Esophagus (tissue), 2 donors: ENCODE data around the gene BHLHA15. TPM values are rescaled to one million over a fixed set of nuclear protein-coding genes. Genes with fewer than 3 reads are reported as not detected.

Experiments
- H3K27ac ChIP-seq, 2 donors: one replicate each; pipeline ENCODE4 v1.5.1; 2013; ENCODE audit warnings: low read depth in 2 of 2, mild to moderate bottlenecking in 2 of 2, inconsistent platforms in 1 of 2, low read length in 1 of 2, moderate library complexity in 1 of 2
- H3K27me3 ChIP-seq, 2 donors: one replicate each; pipeline ENCODE4 v1.6.1; 2013; ENCODE audit warnings: low read length in 2 of 2, control low read depth in 1 of 2, mild to moderate bottlenecking in 1 of 2; ENCODE audit not compliant: insufficient read depth in 2 of 2, control insufficient read depth in 1 of 2
- H3K36me3 ChIP-seq, 2 donors: one replicate each; pipeline ENCODE4 v1.6.1; 2013; ENCODE audit warnings: low read length in 1 of 2; ENCODE audit not compliant: control insufficient read depth in 2 of 2, insufficient read depth in 2 of 2
- H3K4me1 ChIP-seq, 2 donors: one replicate each; pipeline ENCODE4 v1.6.1; 2013; ENCODE audit warnings: low read length in 1 of 2; ENCODE audit not compliant: control insufficient read depth in 2 of 2, insufficient read depth in 2 of 2
- H3K4me3 ChIP-seq, 2 donors: one replicate each; pipeline ENCODE4 v1.5.1; 2013; ENCODE audit warnings: low read length in 2 of 2, mild to moderate bottlenecking in 2 of 2, low read depth in 1 of 2, moderate library complexity in 1 of 2
- H3K9me3 ChIP-seq, 2 donors: one replicate each; pipeline ENCODE4 v1.6.1; 2013; ENCODE audit warnings: mild to moderate bottlenecking in 2 of 2, low read depth in 1 of 2, low read length in 1 of 2, moderate library complexity in 1 of 2; ENCODE audit not compliant: control insufficient read depth in 2 of 2, insufficient read depth in 1 of 2
- WGBS, 2 donors: extraction: QIAGEN DNeasy Blood & Tissue Kit; methylation state at CpG; one replicate each; pipeline ENCODE4 v1.1.7; 2013; 5-methylcytosine and 5-hydroxymethylcytosine counted together
- polyA plus RNA-seq, 2 donors: library from polyadenylated mRNA; stranded (reverse); fragments of 200-250 nt; gene quantifications; one replicate each; pipeline ENCODE4 v1.2.3, GENCODE V29; 2013
- donor health status: healthy with polysubstance abuse.
- donor health status: Bipolar disorder and iron deficiency.

The BHLHA15 gene
- polyA plus RNA-seq, 2 donors = 0.80 to 0.96 TPM

DNA sequence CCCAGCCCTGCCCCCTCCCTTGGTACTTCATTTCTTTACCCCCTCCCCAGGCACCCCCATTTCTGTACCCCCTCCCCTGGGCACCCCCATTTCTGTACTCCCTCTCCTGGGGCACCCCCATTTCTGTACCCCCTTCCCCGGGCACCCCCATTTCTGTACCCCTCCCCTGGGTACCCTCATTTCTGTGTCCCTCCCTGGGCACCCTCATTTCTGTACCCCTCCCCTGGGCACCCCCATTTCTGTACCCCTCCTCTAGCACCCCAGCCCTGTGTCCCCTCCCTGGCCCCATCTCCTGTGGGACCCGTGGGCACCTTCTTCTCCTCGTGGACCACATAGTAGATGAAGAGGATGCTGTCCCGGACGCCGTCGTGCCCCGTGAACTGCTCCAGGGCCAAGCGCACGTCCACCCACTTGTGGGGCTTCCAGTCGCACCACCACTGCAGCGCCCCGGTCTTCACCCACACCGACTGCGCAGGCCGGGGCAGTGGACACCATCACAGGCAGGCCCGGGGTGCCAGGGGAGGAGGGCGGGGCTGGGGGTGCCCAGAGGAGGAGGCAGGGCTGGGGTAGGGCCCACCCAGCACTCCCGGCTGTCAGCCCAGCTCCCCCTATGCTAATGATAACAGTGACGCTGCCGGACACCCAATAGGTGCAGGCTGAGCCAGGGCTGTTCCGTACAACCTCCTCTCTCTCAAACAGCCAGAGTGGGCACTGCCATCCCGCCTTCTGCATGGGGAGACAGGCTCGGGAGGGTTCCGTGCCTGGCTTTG, 20.4 kb downstream of the BHLHA15 start:
- H3K27me3 ChIP-seq = no peaks in the 10 kb centered on the region
- H3K27ac ChIP-seq = no peak overlapping the region
- H3K9me3 ChIP-seq = no peaks in the 10 kb centered on the region
- 93% methylated on average over 23 to 25 of the region's 25 CpGs for WGBS, 2 donors
- no peak overlapping the region for H3K4me3 ChIP-seq
- H3K4me1 ChIP-seq = no peaks in the 10 kb centered on the region
- H3K36me3 ChIP-seq = peaks cover 3 to 50% of the 10 kb centered on the region in 2 donors

DNA sequence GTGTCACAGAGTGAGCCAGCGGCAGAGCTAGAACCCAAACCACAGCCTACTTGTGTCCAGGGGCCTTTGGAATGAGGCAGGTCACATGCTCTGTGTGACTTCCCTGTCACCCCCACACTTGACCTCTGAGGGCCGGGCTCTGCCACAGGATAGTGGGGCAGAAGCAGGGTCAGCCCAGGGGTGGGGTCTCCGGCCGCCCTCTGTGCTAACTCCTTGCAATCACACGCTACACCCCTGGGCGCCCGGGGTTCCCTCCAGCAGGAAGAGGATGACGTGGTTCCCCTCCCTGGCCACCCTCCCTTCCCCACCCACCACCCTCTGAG, 21.0 kb downstream of the BHLHA15 start:
- WGBS, 2 donors = 91 to 93% methylated on average over 8 of the region's 8 CpGs
- Histone ChIP-seq H3K4me3 (no peak overlapping the region), H3K27ac (no peak overlapping the region), H3K9me3 (no peaks in the 10 kb centered on the region), H3K4me1 (no peaks in the 10 kb centered on the region), H3K27me3 (no peaks in the 10 kb centered on the region), H3K36me3 (peaks cover 3 to 52% of the 10 kb centered on the region in 2 donors)

GRCh38 chr7:98232799-98233198, 21.6 kb downstream of the BHLHA15 start:
- Histone ChIP-seq H3K27ac (no peak overlapping the region), H3K27me3 (no peaks in the 10 kb centered on the region), H3K4me1 (no peaks in the 10 kb centered on the region), H3K36me3 (peaks cover 2 to 53% of the 10 kb centered on the region in 2 donors), H3K4me3 (no peak overlapping the region), H3K9me3 (no peaks in the 10 kb centered on the region)
- 90 to 92% methylated on average over 16 of the region's 16 CpGs for WGBS, 2 donors

DNA sequence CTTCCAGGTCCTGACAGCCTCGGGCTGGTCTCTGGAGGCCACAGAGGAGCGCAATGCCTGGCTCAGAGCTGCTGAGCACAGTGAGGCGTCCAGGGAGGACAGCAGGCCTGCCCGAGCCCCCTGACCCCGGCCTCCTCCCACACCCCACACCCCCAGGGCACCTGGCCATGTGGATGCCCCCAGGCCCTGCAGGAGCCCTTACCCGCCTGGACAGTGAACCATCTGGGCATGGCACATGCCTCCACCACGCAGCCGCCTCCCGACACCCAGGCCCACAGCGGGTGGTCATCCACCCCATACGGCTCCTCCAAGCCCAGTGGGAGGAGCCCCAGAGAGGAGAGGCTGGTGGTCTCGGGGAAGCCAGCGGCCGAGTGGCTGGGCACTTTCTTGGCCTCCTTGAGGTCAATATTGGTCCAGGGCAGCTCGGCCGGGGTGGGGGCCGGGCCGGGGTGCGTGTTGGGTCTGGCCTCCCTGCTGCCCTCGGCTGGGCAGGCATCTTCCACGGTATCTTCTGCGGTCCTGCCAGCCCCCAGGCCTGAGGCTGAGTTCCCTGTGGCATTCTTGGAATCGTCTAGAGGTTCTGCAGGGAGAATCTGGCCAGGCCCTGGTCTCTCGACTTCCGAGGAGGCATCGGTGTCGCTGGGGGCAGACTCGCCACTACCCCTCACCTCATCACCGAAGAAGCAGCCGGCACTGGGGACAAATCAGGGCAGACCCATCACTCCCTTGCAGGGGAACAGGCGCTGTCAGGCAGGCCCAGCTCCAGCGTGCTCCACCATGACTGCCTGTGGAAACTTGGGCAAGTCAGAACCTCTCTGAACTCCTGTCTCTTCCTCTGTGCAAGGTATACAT, 22.2 kb downstream of the BHLHA15 start:
- H3K27me3 ChIP-seq = no peaks in the 10 kb centered on the region
- 93 to 94% methylated on average over 32 of the region's 32 CpGs for WGBS, 2 donors
- H3K4me1 ChIP-seq = no peaks in the 10 kb centered on the region
- no peak overlapping the region for H3K27ac ChIP-seq
- H3K9me3 ChIP-seq = no peaks in the 10 kb centered on the region
- no peak overlapping the region for H3K4me3 ChIP-seq
- H3K36me3 ChIP-seq = peaks cover 0 to 52% of the 10 kb centered on the region in 2 donors

DNA sequence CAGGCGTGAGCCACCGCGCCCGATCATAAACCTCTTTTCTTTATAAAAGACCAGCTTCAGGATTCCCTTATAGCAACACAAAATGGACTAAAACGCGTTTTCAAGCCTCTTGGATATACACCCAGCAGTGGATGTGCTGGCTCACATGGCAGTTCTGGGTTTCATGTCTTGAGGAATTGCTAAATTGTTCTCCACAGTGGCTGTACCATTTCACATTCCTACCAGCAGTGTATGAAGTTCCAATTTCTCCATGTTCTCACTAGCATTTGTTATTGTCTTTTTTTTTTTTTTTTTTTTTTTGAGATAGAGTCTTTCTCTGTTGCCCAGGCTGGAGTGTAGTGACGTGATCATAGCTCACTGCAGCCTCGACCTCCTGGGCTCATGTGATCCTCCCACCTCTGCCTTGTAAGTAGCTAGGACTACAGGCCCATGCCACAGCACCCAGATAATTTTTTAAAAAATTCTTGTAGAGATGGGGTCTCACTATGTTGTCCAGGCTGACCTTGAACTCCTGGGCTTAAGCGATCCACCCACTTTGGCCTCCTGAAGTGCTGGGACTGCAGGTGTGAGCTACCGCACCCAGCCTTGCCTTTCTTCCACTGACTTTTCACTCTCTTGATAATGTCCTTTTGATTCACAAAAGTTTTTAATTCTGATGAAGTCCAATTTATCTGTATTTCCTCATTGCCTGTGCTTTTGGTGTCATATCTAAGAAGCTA, 23.3 kb downstream of the BHLHA15 start:
- WGBS, 2 donors = 94% methylated on average over 10 of the region's 10 CpGs
- Histone ChIP-seq H3K4me3 (no peak overlapping the region), H3K27me3 (no peaks in the 10 kb centered on the region), H3K9me3 (no peaks in the 10 kb centered on the region), H3K27ac (no peak overlapping the region), H3K36me3 (peaks cover 0 to 44% of the 10 kb centered on the region in 2 donors), H3K4me1 (no peaks in the 10 kb centered on the region)

DNA sequence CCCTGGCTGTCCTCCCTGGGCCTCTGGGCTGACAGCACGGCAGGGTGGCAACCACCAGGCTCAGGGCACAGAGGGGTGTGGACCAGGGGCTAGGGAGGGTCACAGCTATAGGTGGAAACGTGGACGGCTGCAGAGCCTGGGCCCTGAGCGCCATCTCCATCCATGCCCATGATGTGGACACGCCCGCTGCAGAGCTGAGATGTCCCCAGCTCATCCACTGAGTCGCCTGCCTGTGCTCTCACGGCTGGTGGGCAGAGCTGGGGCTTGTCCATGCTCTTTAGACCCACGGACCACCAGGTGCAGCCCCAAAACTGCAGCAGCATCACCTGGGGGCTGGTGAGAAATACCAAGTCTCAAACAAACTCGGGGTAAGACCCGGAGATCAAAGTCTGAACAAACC, 24.7 kb downstream of the BHLHA15 start:
- no peak overlapping the region for H3K4me3 ChIP-seq
- H3K27me3 ChIP-seq = no peaks in the 10 kb centered on the region
- H3K9me3 ChIP-seq = no peaks in the 10 kb centered on the region
- no peak overlapping the region for H3K27ac ChIP-seq
- 90 to 93% methylated on average over 11 of the region's 11 CpGs for WGBS, 2 donors
- peaks cover 0 to 45% of the 10 kb centered on the region in 2 donors for H3K36me3 ChIP-seq
- no peaks in the 10 kb centered on the region for H3K4me1 ChIP-seq

- H3K36me3 ChIP-seq = peaks cover 0 to 44% of the 10 kb centered on the region in 2 donors
- H3K27me3 ChIP-seq = no peaks in the 10 kb centered on the region
- no peak overlapping the region for H3K4me3 ChIP-seq
- H3K9me3 ChIP-seq = no peaks in the 10 kb centered on the region
- no peaks in the 10 kb centered on the region for H3K4me1 ChIP-seq
- no peak overlapping the region for H3K27ac ChIP-seq
- 94% methylated on average over 25 of the region's 25 CpGs for WGBS, 2 donors
Measured at GRCh38 chr7:98236355-98237185, 25.3 kb downstream of the BHLHA15 start.

DNA sequence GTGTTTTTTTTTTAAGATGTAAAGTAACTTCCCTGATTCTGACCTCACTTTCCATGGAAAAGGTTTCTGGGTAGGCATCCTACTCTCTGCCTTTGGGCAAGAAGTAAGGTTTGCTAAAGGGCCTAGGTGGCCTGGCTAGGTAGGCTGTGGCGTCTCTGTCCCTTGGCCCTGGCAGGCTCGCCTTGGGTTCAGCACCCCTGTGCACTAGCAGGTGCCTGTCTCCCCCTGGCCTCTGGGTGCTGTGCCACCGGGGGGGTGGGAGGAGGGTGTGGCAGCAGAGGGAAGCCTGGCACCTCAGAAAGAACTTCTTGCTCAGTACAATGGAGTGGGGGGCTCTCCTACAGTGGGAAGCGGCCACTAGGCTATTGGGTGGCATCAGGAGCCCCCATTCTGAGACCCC, 26.8 kb downstream of the BHLHA15 start:
- 92 to 100% methylated on average over 4 of the region's 4 CpGs for whole genome bisulfite sequencing, 2 donors
- no peaks in the 10 kb centered on the region for H3K9me3 ChIP-seq
- no peak overlapping the region for H3K27ac ChIP-seq
- H3K4me3 ChIP-seq = no peak overlapping the region
- peaks cover 0 to 44% of the 10 kb centered on the region in 2 donors for H3K36me3 ChIP-seq
- H3K27me3 ChIP-seq = no peaks in the 10 kb centered on the region
- no peaks in the 10 kb centered on the region for H3K4me1 ChIP-seq

DNA sequence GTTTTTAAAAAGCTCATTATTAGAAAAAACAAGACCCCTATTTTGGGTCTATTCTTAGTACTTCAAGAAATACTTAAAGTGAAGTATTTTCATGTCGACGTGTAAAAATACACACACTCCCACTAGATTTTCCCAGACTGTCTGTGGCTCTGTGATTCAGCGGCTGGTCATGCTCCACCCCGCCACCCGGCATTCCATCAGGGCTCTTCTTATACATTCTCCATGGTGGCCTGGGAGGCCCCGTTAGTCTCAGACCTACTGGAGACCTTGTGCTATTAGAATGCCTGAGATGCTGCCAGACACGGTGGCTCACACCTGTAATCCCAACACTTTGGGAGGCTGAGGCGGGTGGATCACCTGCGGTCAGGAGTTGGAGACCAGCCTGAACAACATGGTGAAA, 27.7 kb downstream of the BHLHA15 start:
- Histone ChIP-seq H3K36me3 (peaks cover 0 to 40% of the 10 kb centered on the region in 2 donors), H3K4me3 (no peak overlapping the region), H3K27ac (no peak overlapping the region), H3K9me3 (no peaks in the 10 kb centered on the region), H3K4me1 (no peaks in the 10 kb centered on the region), H3K27me3 (no peaks in the 10 kb centered on the region)
- WGBS, 2 donors = 93 to 94% methylated on average over 9 of the region's 9 CpGs
